Activated B cell treated with CpG ODN at 0.5 μM for 24 hours (primary cell): ENCODE measurements around the gene ZNF558. TPM values are rescaled to one million over a fixed set of nuclear protein-coding genes. Genes with fewer than 3 reads are reported as not detected.

Experiments used
- ATAC-seq: fragments of 200-7000 bp; cut with Tn5 transposase; one replicate; pipeline ENCODE4 v1.10.0; 2021; ENCODE audit warnings: low read depth, mild to moderate bottlenecking, moderate library complexity
- CTCF ChIA-PET: fragments of 350-600 bp; sonication (Branson Sonifier 250); formaldehyde crosslinking; loops from one replicate; lab custom pipeline; 2021; ENCODE audit warnings: antibody characterized with exemption; lab: Charles Lee
- POLR2A ChIA-PET: fragments of 350-600 bp; sonication (Branson Sonifier 250); formaldehyde crosslinking; loops from one replicate; lab custom pipeline; 2021; ENCODE audit warnings: antibody characterized with exemption; lab: Charles Lee
- DNase-seq: peaks from one replicate; pipeline ENCODE4 v3.0.0; 2022
- H3K27ac Mint-ChIP-seq: one replicate; pipeline ENCODE4 v1.8.0; 2020; ENCODE audit warnings: mixed read lengths
- H3K27me3 Mint-ChIP-seq: one replicate; pipeline ENCODE4 v1.8.0; 2021; ENCODE audit warnings: mixed read lengths
- H3K36me3 Mint-ChIP-seq: one replicate; pipeline ENCODE4 v1.8.0; 2021; ENCODE audit warnings: low read depth, mixed read lengths
- H3K4me1 Mint-ChIP-seq: one replicate; pipeline ENCODE4 v1.8.0; 2021; ENCODE audit warnings: mixed read lengths
- H3K4me3 Mint-ChIP-seq: one replicate; pipeline ENCODE4 v1.8.0; 2020; ENCODE audit warnings: mild to moderate bottlenecking, mixed read lengths
- H3K9me3 Mint-ChIP-seq: one replicate; pipeline ENCODE4 v1.8.0; 2020; ENCODE audit warnings: mixed read lengths
- CTCF ChIP-seq: fragments of 200-600 bp; IDR thresholded peaks from one replicate; pipeline ENCODE4 v1.8.0; 2022; ENCODE audit warnings: antibody characterized with exemption, mild to moderate bottlenecking
- intact Hi-C: fragments of 100-400 bp; cut with micrococcal nuclease; formaldehyde crosslinking; loops from one replicate; pipeline ENCODE4 v1.15.1; 2024
- total RNA-seq: library from RNA; stranded (reverse); gene quantifications from 2 replicates; pipeline ENCODE4 v1.2.3, GENCODE V29; 2022

The ZNF558 gene
- total RNA-seq, 1 donor from 2014 or later = 23.2 TPM

GRCh38 chr19:8866344-8866743, 34.2 kb upstream of the ZNF558 start:
- Mint-ChIP-seq H3K36me3 (no peaks in the 10 kb centered on the region), H3K27me3 (peaks cover 6% of the 10 kb centered on the region), H3K4me1 (no peaks in the 10 kb centered on the region), H3K4me3 (no peak overlapping the region), H3K9me3 (peaks cover 6% of the 10 kb centered on the region), H3K27ac (no peak overlapping the region)
- no peak for DNase-seq
- no peak for TF ChIP-seq CTCF
- CTCF ChIA-PET = no interaction called here
- no peak for ATAC-seq
- POLR2A ChIA-PET = no interaction called here
- intact Hi-C loops = no loop called here

GRCh38 chr19:8858260-8858659, 26.2 kb upstream of the ZNF558 start:
- CTCF ChIA-PET = no interaction called here
- Mint-ChIP-seq H3K9me3 (no peaks in the 10 kb centered on the region), H3K27ac (no peak overlapping the region), H3K4me3 (no peak overlapping the region), H3K27me3 (peaks cover 15% of the 10 kb centered on the region), H3K36me3 (no peaks in the 10 kb centered on the region), H3K4me1 (no peaks in the 10 kb centered on the region)
- POLR2A ChIA-PET = no interaction called here
- TF ChIP-seq CTCF = no peak
- intact Hi-C loops = no loop called here
- no peak for DNase-seq
- ATAC-seq = no peak

GRCh38 chr19:8850488-8850887, 18.4 kb upstream of the ZNF558 start:
- Mint-ChIP-seq H3K27me3 (peaks cover 9% of the 10 kb centered on the region), H3K4me3 (no peak overlapping the region), H3K27ac (no peak overlapping the region), H3K9me3 (peaks cover 9% of the 10 kb centered on the region), H3K4me1 (no peaks in the 10 kb centered on the region), H3K36me3 (no peaks in the 10 kb centered on the region)
- no peak for ATAC-seq
- ChIA-PET CTCF (no interaction called here), POLR2A (no interaction called here)
- intact Hi-C loops = no loop called here
- no peak for TF ChIP-seq CTCF
- DNase-seq = no peak

GRCh38 chr19:8849232-8849631, 17.1 kb upstream of the ZNF558 start:
- H3K4me1 Mint-ChIP-seq = no peaks in the 10 kb centered on the region
- H3K27me3 Mint-ChIP-seq = peaks cover 9% of the 10 kb centered on the region
- intact Hi-C loops = no loop called here
- ChIA-PET POLR2A (no interaction called here), CTCF (no interaction called here)
- DNase-seq (no peak), ATAC-seq (no peak)
- H3K36me3 Mint-ChIP-seq = no peaks in the 10 kb centered on the region
- H3K27ac Mint-ChIP-seq = no peak overlapping the region
- no peak for TF ChIP-seq CTCF
- peaks cover 9% of the 10 kb centered on the region for H3K9me3 Mint-ChIP-seq
- H3K4me3 Mint-ChIP-seq = no peak overlapping the region

GRCh38 chr19:8846819-8847218, 14.7 kb upstream of the ZNF558 start:
- no peak for TF ChIP-seq CTCF
- POLR2A ChIA-PET = no interaction called here
- ATAC-seq (no peak), DNase-seq (no peak)
- Mint-ChIP-seq H3K27ac (no peak overlapping the region), H3K27me3 (peaks cover 7% of the 10 kb centered on the region), H3K36me3 (no peaks in the 10 kb centered on the region), H3K4me1 (no peaks in the 10 kb centered on the region), H3K4me3 (no peak overlapping the region), H3K9me3 (peaks cover 9% of the 10 kb centered on the region)
- intact Hi-C loops = no loop called here
- CTCF ChIA-PET = no interaction called here
